Ectodermal cell (in vitro differentiated cells): ENCODE measurements around the gene SPG7.

Experiments
- H3K27ac ChIP-seq: 2 replicates; pipeline ENCODE4 v1.7.0; 2013; ENCODE audit warnings: mild to moderate bottlenecking, low read depth, low read length; ENCODE audit not compliant: insufficient read depth, poor library complexity, severe bottlenecking
- H3K27me3 ChIP-seq: 2 replicates; pipeline ENCODE4 v1.7.0; 2013; ENCODE audit warnings: mild to moderate bottlenecking, low read length; ENCODE audit not compliant: insufficient read depth, control insufficient read depth, poor library complexity, severe bottlenecking
- H3K36me3 ChIP-seq: one replicate; pipeline ENCODE4 v1.7.0; 2013; ENCODE audit warnings: low read length; ENCODE audit not compliant: control insufficient read depth, insufficient read depth
- H3K4me1 ChIP-seq: one replicate; pipeline ENCODE4 v1.7.0; 2013; ENCODE audit warnings: low read length; ENCODE audit not compliant: control insufficient read depth, insufficient read depth
- H3K4me3 ChIP-seq: 2 replicates; pipeline ENCODE4 v1.7.0; 2013; ENCODE audit warnings: low read depth, low read length, control low read depth; ENCODE audit not compliant: insufficient read depth
- H3K9me3 ChIP-seq: 2 replicates; pipeline ENCODE4 v1.7.0; 2013; ENCODE audit warnings: mild to moderate bottlenecking, low read length, moderate library complexity; ENCODE audit not compliant: control insufficient read depth
- WGBS, 2 experiments: methylation state at CpG; one replicate each; pipeline ENCODE4 v1.1.7; 2013; ENCODE audit warnings: missing lambda C conversion rate in 2 of 2; 5-methylcytosine and 5-hydroxymethylcytosine counted together

Gene SPG7

GRCh38 chr16:89534252-89534756, 26.1 kb downstream of the SPG7 start:
- Histone ChIP-seq H3K4me1 (no peaks in the 10 kb centered on the region), H3K27me3 (no peaks in the 10 kb centered on the region), H3K9me3 (no peaks in the 10 kb centered on the region), H3K27ac (no peak overlapping the region), H3K36me3 (peaks cover 56% of the 10 kb centered on the region), H3K4me3 (no peak overlapping the region)
- 96 to 97% methylated on average over 11 of the region's 11 CpGs for WGBS, 2 experiments

- Histone ChIP-seq H3K36me3 (peaks cover 43% of the 10 kb centered on the region), H3K27ac (no peak overlapping the region), H3K27me3 (no peaks in the 10 kb centered on the region), H3K4me3 (no peak overlapping the region), H3K9me3 (no peaks in the 10 kb centered on the region), H3K4me1 (no peaks in the 10 kb centered on the region)
- WGBS, 2 experiments = 95 to 98% methylated on average over 19 to 20 of the region's 24 CpGs
Measured at GRCh38 chr16:89536371-89536770, 28.2 kb downstream of the SPG7 start.

GRCh38 chr16:89536886-89537548, 28.8 kb downstream of the SPG7 start:
- 94% methylated on average over 36 of the region's 36 CpGs for WGBS, 2 experiments
- Histone ChIP-seq H3K4me1 (no peaks in the 10 kb centered on the region), H3K27me3 (no peaks in the 10 kb centered on the region), H3K27ac (no peak overlapping the region), H3K4me3 (no peak overlapping the region), H3K9me3 (no peaks in the 10 kb centered on the region), H3K36me3 (peaks cover 43% of the 10 kb centered on the region)

- H3K27me3 ChIP-seq = no peaks in the 10 kb centered on the region
- H3K36me3 ChIP-seq = peaks cover 39% of the 10 kb centered on the region
- H3K4me1 ChIP-seq = no peaks in the 10 kb centered on the region
- no peak overlapping the region for H3K4me3 ChIP-seq
- H3K27ac ChIP-seq = no peak overlapping the region
- 95 to 96% methylated on average over 7 of the region's 7 CpGs for WGBS, 2 experiments
- no peaks in the 10 kb centered on the region for H3K9me3 ChIP-seq
Measured at GRCh38 chr16:89537549-89537925, 29.3 kb downstream of the SPG7 start.

GRCh38 chr16:89538286-89538685, 30.1 kb downstream of the SPG7 start:
- Histone ChIP-seq H3K27ac (no peak overlapping the region), H3K27me3 (no peaks in the 10 kb centered on the region), H3K4me3 (no peak overlapping the region), H3K9me3 (no peaks in the 10 kb centered on the region), H3K4me1 (no peaks in the 10 kb centered on the region), H3K36me3 (peaks cover 32% of the 10 kb centered on the region)
- 96 to 97% methylated on average over 12 of the region's 12 CpGs for WGBS, 2 experiments

- WGBS, 2 experiments = 92 to 93% methylated on average over 13 of the region's 13 CpGs
Measured at GRCh38 chr16:89540557-89540956, 32.4 kb downstream of the SPG7 start.

GRCh38 chr16:89541792-89542191, 33.6 kb downstream of the SPG7 start:
- 95% methylated on average over 21 of the region's 21 CpGs for WGBS, 2 experiments
- peaks cover 22% of the 10 kb centered on the region for H3K36me3 ChIP-seq
- H3K4me1 ChIP-seq = no peaks in the 10 kb centered on the region
- no peaks in the 10 kb centered on the region for H3K27me3 ChIP-seq
- no peak overlapping the region for H3K27ac ChIP-seq
- no peak overlapping the region for H3K4me3 ChIP-seq
- no peaks in the 10 kb centered on the region for H3K9me3 ChIP-seq

More at GRCh38 chr16:89540557-89540956, 32.4 kb downstream of the SPG7 start:
- no peaks in the 10 kb centered on the region for H3K27me3 ChIP-seq
- H3K27ac ChIP-seq = no peak overlapping the region
- no peak overlapping the region for H3K4me3 ChIP-seq
- H3K9me3 ChIP-seq = no peaks in the 10 kb centered on the region
- no peaks in the 10 kb centered on the region for H3K4me1 ChIP-seq
- H3K36me3 ChIP-seq = peaks cover 16% of the 10 kb centered on the region

- H3K36me3 ChIP-seq = peaks cover 25% of the 10 kb centered on the region
- no peaks in the 10 kb centered on the region for H3K27me3 ChIP-seq
- 95 to 96% methylated on average over 11 of the region's 11 CpGs for WGBS, 2 experiments
- H3K27ac ChIP-seq = no peak overlapping the region
- H3K4me1 ChIP-seq = no peaks in the 10 kb centered on the region
- H3K4me3 ChIP-seq = no peak overlapping the region
- no peaks in the 10 kb centered on the region for H3K9me3 ChIP-seq
Measured at GRCh38 chr16:89544113-89544512, 35.9 kb downstream of the SPG7 start.

- Histone ChIP-seq H3K9me3 (no peaks in the 10 kb centered on the region), H3K4me3 (no peak overlapping the region), H3K27me3 (no peaks in the 10 kb centered on the region), H3K27ac (no peak overlapping the region), H3K4me1 (no peaks in the 10 kb centered on the region), H3K36me3 (peaks cover 25% of the 10 kb centered on the region)
- whole genome bisulfite sequencing, 2 experiments = 97% methylated on average over 13 of the region's 13 CpGs
Measured at GRCh38 chr16:89544713-89545043, 36.5 kb downstream of the SPG7 start.

GRCh38 chr16:89545044-89545830, 37.0 kb downstream of the SPG7 start:
- Histone ChIP-seq H3K36me3 (peaks cover 25% of the 10 kb centered on the region), H3K4me3 (no peak overlapping the region), H3K4me1 (no peaks in the 10 kb centered on the region), H3K27me3 (no peaks in the 10 kb centered on the region), H3K9me3 (no peaks in the 10 kb centered on the region), H3K27ac (no peak overlapping the region)
- WGBS, 2 experiments = 94 to 95% methylated on average over 17 of the region's 17 CpGs
